GM12801 (cell line): Measurements from ENCODE around the gene MAGEB17.

Experiments used
- CTCF ChIP-seq: IDR thresholded peaks from one replicate; pipeline ENCODE4 v1.5.1; 2011; ENCODE audit warnings: control low read depth; ENCODE audit not compliant: insufficient read length; ENCODE audit errors: extremely low read depth

Gene MAGEB17

GRCh38 chrX:16142246-16142558, 25.1 kb upstream of the MAGEB17 start:
- TF ChIP-seq CTCF, result no peak

- TF ChIP-seq CTCF, result no peak
Observed at GRCh38 chrX:16143968-16144367, 23.3 kb upstream of the MAGEB17 start.

GRCh38 chrX:16144420-16144819, 22.9 kb upstream of the MAGEB17 start:
- no peak for TF ChIP-seq CTCF

GRCh38 chrX:16145656-16146055, 21.6 kb upstream of the MAGEB17 start:
- TF ChIP-seq CTCF, result no peak

- no peak for TF ChIP-seq CTCF
Observed at GRCh38 chrX:16148896-16149295, 18.4 kb upstream of the MAGEB17 start.

GRCh38 chrX:16155581-16156096, 11.6 kb upstream of the MAGEB17 start:
- TF ChIP-seq CTCF, result no peak

GRCh38 chrX:16156692-16157331, 10.5 kb upstream of the MAGEB17 start:
- no peak for TF ChIP-seq CTCF
